Bronchial smooth muscle cell (primary cell): Measurements from ENCODE around the gene HLA-B. TPM values are rescaled to one million over a fixed set of nuclear protein-coding genes. Genes with fewer than 3 reads are reported as not detected.

ENCODE experiments used
- total RNA-seq: library from RNA; depleted of rRNA; stranded (reverse); fragments of >200 nt; gene quantifications from 2 replicates; pipeline ENCODE4 v1.2.1, GENCODE V29; 2014

The HLA-B gene
- total RNA-seq = 124 and 192 TPM in 2 replicates

DNA sequence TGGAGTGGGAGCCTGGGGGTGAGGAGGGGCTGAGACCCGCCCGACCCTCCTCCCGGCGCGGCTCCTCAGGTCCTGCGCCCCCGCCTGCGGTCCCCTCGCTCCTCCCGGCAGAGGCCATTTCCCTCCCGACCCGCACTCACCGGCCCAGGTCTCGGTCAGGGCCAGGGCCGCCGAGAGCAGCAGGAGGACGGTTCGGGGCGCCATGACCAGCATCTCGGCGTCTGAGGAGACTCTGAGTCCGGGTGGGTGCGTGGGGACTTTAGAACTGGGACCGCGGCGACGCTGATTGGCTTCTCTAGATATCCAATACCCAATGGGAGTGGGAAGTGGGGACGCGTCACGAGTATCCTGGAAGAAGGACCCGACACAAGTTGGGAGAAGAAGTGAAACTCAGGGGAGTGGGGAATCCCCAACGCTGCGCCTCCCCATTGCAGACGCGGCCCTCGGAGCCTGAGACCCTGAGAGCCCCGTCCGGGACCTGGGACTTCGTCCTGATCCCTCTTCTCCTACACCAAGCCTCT, at the start of gene HLA-B:
Gene HLA-B, minus strand, starts transcription at position 234 of the 521 bp plus-strand sequence. Its CDS starts 21 bp downstream, at position 213.

DNA sequence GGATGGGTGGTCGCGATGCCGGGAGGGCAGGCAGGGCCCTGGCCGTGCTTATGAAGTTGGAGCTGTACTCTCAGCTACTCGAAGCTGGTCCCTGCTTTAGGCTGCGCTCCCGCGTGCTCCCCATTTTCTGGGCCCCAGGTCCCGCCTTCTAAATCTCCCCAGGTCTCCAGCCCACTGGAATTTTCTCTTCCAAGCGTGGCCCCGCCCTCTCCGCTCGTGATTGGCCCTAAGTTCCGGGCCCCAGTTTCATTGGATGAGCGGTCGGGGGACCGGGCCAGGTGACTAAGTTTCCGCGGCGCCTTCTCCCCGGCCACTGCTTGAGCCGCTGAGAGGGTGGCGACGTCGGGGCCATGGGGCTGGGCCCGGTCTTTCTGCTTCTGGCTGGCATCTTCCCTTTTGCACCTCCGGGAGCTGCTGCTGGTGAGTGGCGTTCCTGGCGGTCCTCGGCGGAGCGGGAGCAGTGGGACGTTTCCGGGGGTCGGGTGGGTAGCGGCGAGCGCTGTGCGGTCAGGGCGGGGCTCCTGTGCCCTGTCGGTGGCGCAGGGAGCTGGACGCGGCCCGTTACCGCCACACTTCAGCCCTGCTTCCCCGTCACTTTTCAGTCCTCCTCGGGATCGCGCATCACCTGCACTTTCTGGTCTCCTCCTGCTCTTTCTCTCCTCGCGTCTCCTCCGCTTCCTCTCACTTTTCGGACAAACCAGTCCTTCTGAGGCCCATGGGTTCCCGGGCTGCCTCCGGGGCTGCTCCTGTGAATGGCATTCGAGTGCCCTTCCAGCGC, 46.5 kb upstream of the HLA-B start, which contains the start of gene MICA:
Gene MICA, plus strand, starts transcription at position 313 of the 778 bp plus-strand sequence. Its CDS starts 38 bp downstream, at position 351.

Other genes starting within 250 kb of the HLA-B start
- not detected in 2 replicates for gene C6orf15, start 244.6 kb downstream of the HLA-B start, total RNA-seq
- gene PSORS1C1, start 242.4 kb downstream of the HLA-B start, total RNA-seq = 1.4 and 2.8 TPM in 2 replicates
- not detected in 2 replicates for gene CDSN, start 236.7 kb downstream of the HLA-B start, total RNA-seq
- not detected in 2 replicates for gene PSORS1C2, start 218.1 kb downstream of the HLA-B start, total RNA-seq
- gene CCHCR1, start 199.4 kb downstream of the HLA-B start, total RNA-seq = 19.7 and 23.5 TPM in 2 replicates
- 1.9 and 5.0 TPM in 2 replicates for gene TCF19, start 198.6 kb downstream of the HLA-B start, total RNA-seq
- not detected in 2 replicates for gene POU5F1, start 186.5 kb downstream of the HLA-B start, total RNA-seq
- 61.2 and 189 TPM in 2 replicates for gene HLA-C, start 85.1 kb downstream of the HLA-B start, total RNA-seq
- 46.5 and 68.6 TPM in 2 replicates for gene MICA, start 46.4 kb upstream of the HLA-B start, total RNA-seq
- gene MICB, start 141.0 kb upstream of the HLA-B start, total RNA-seq = 3.1 and 6.1 TPM in 2 replicates
- gene MCCD1, start 171.8 kb upstream of the HLA-B start, total RNA-seq = not detected in 2 replicates
- gene DDX39B, start 184.8 kb upstream of the HLA-B start, total RNA-seq = 324 and 339 TPM in 2 replicates
- 8.9 and 10.4 TPM in 2 replicates for gene ATP6V1G2, start 189.4 kb upstream of the HLA-B start, total RNA-seq
- 32.9 and 39.4 TPM in 2 replicates for gene NFKBIL1, start 190.4 kb upstream of the HLA-B start, total RNA-seq
- gene LTA, start 215.1 kb upstream of the HLA-B start, total RNA-seq = not detected in 2 replicates
- not detected in 2 replicates for gene TNF, start 218.4 kb upstream of the HLA-B start, total RNA-seq
- not detected in 2 replicates for gene LTB, start 225.2 kb upstream of the HLA-B start, total RNA-seq
- 0.09 and 0.32 TPM in 2 replicates for gene LST1, start 229.1 kb upstream of the HLA-B start, total RNA-seq
- not detected in 2 replicates for gene NCR3, start 235.8 kb upstream of the HLA-B start, total RNA-seq